Lower leg skin (tissue), 3 donors: ENCODE measurements around the gene ATP2B3.

ENCODE experiments used
- POLR2A ChIP-seq, 2 donors: fragments of 450-650 bp; IDR thresholded peaks; one replicate each; pipeline ENCODE4 v1.6.1; 2016 to 2017; ENCODE audit warnings: antibody characterized with exemption in 2 of 2, mild to moderate bottlenecking in 1 of 2, moderate library complexity in 1 of 2
- TF ChIP-seq, protein P1 (sequence below), 3 donors: fragments of 450-650 bp; IDR thresholded peaks; one replicate each; pipeline ENCODE4 v1.5.1; 2016; ENCODE audit warnings: antibody characterized with exemption in 3 of 3, mild to moderate bottlenecking in 3 of 3, moderate library complexity in 2 of 3

DNA sequence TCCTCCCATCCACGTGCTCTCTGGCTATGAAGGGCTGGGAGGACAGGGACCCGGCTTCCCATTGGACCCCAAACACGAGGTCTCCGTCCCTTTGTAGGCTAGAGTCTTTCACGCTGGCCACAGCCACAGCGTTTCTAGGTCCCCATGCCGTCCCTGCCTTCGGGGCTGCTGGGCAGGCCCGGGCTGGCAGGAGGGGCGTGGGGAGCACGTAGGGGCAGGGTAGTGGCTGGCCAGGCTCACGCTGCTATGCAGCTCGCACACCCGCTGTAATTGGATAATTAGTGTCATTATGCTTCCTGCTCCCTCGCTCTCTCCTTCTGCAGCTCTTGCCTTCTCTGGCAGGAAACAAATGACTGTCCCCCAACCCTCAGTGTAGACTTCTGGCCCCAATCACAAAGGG, 9.8 kb downstream of the ATP2B3 start:
- TF ChIP-seq POLR2A (IDR thresholded peaks at IDR 0.05), result no peak
- TF ChIP-seq, protein P1, sequence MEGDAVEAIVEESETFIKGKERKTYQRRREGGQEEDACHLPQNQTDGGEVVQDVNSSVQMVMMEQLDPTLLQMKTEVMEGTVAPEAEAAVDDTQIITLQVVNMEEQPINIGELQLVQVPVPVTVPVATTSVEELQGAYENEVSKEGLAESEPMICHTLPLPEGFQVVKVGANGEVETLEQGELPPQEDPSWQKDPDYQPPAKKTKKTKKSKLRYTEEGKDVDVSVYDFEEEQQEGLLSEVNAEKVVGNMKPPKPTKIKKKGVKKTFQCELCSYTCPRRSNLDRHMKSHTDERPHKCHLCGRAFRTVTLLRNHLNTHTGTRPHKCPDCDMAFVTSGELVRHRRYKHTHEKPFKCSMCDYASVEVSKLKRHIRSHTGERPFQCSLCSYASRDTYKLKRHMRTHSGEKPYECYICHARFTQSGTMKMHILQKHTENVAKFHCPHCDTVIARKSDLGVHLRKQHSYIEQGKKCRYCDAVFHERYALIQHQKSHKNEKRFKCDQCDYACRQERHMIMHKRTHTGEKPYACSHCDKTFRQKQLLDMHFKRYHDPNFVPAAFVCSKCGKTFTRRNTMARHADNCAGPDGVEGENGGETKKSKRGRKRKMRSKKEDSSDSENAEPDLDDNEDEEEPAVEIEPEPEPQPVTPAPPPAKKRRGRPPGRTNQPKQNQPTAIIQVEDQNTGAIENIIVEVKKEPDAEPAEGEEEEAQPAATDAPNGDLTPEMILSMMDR (IDR thresholded peaks at IDR 0.05), result no peak
